GM12892 (cell line): ENCODE results near the gene TP53AIP1.

Experiments
- DNase-seq: peaks from one replicate; pipeline ENCODE4 v3.0.0; 2011; ENCODE audit not compliant: insufficient read length
- FAIRE-seq: peaks from 2 replicates; lab custom pipeline; 2011; peaks lifted over from hg19 to GRCh38; lab: Jason Lieb, UNC
- POLR2A ChIP-seq: IDR thresholded peaks from 2 replicates; pipeline ENCODE4 v1.6.1; 2011; ENCODE audit warnings: low read depth, low read length, control low read depth
- POLR2AphosphoS5 ChIP-seq: IDR thresholded peaks from 2 replicates; pipeline ENCODE4 v1.6.1; 2011; ENCODE audit warnings: low read depth, low read length, control low read depth
- TAF1 ChIP-seq: IDR thresholded peaks from 2 replicates; pipeline ENCODE4 v1.6.1; 2011; ENCODE audit warnings: low read depth, mild to moderate bottlenecking, control low read depth, low read length, borderline replicate concordance

Gene TP53AIP1

GRCh38 chr11:128888034-128888985 lies 54.4 kb downstream of the TP53AIP1 start:
- FAIRE-seq, result no peak
- DNase-seq, result no peak
- no peak for TF ChIP-seq POLR2AphosphoS5
- no peak for TF ChIP-seq TAF1
- TF ChIP-seq POLR2A, result no peak

- TF ChIP-seq POLR2A, result no peak
- no peak for TF ChIP-seq TAF1
- no peak for TF ChIP-seq POLR2AphosphoS5
- no peak for FAIRE-seq
Observed at GRCh38 chr11:128886406-128887124, 56.1 kb downstream of the TP53AIP1 start.

More at GRCh38 chr11:128886406-128887124, 56.1 kb downstream of the TP53AIP1 start:
- no peak for DNase-seq
